HCT116 (cell line): ENCODE results near the gene EHD1.

Source experiments
- CTCF ChIP-seq, 3 experiments: fragments of 200-600 bp in 1 of 3; sonication (generic) in 1 of 3; IDR thresholded peaks in 2 of 3; conservative IDR thresholded peaks in 1 of 3; 2 replicates each; pipeline ENCODE4 v1.5.1; 2012 to 2017; ENCODE audit warnings: low read depth in 2 of 3, low read length in 2 of 3, antibody characterized with exemption in 1 of 3, borderline replicate concordance in 1 of 3, control low read depth in 1 of 3, mild to moderate bottlenecking in 1 of 3, mixed read lengths in 1 of 3, mixed run types in 1 of 3, moderate library complexity in 1 of 3; ENCODE audit not compliant: insufficient read depth in 1 of 3
- POLR2A ChIP-seq: IDR thresholded peaks from 2 replicates; pipeline ENCODE4 v1.7.0; 2011; ENCODE audit warnings: borderline replicate concordance; ENCODE audit not compliant: insufficient read depth, insufficient read length; ENCODE audit errors: extremely low read depth
- POLR2AphosphoS5 ChIP-seq: IDR thresholded peaks from 2 replicates; pipeline ENCODE4 v1.6.1; 2011; ENCODE audit warnings: mild to moderate bottlenecking, low read depth, low read length, moderate library complexity
- SRF ChIP-seq: IDR thresholded peaks from 2 replicates; pipeline ENCODE4 v1.6.1; 2012; ENCODE audit warnings: low read depth

- no peak for TF ChIP-seq POLR2A
- TF ChIP-seq CTCF (IDR thresholded peaks at IDR 0.05 in 2 of 3, conservative IDR thresholded peaks at IDR 0.05 in 1 of 3; ENCODE audit: borderline replicate concordance in 1 of 3, insufficient read depth in 1 of 3, low read depth in 2 of 3, low read length in 2 of 3) = no peak
- no peak for TF ChIP-seq SRF
- no peak for TF ChIP-seq POLR2AphosphoS5
These were observed 8.7 kb downstream of the EHD1 start for GRCh38 chr11:64869571-64870175.
